Ectodermal cell (in vitro differentiated cells): ENCODE data around the gene SLC44A3.
"Not testable (repeated sequence)": the region's sequence is repeated elsewhere in the genome, so short reads cannot be mapped to it uniquely, and the experiment has no call there.

ENCODE experiments used
- H3K27ac ChIP-seq: 2 replicates; pipeline ENCODE4 v1.7.0; 2013; ENCODE audit warnings: mild to moderate bottlenecking, low read depth, low read length; ENCODE audit not compliant: insufficient read depth, poor library complexity, severe bottlenecking
- H3K27me3 ChIP-seq: 2 replicates; pipeline ENCODE4 v1.7.0; 2013; ENCODE audit warnings: mild to moderate bottlenecking, low read length; ENCODE audit not compliant: insufficient read depth, control insufficient read depth, poor library complexity, severe bottlenecking
- H3K36me3 ChIP-seq: one replicate; pipeline ENCODE4 v1.7.0; 2013; ENCODE audit warnings: low read length; ENCODE audit not compliant: control insufficient read depth, insufficient read depth
- H3K4me1 ChIP-seq: one replicate; pipeline ENCODE4 v1.7.0; 2013; ENCODE audit warnings: low read length; ENCODE audit not compliant: control insufficient read depth, insufficient read depth
- H3K4me3 ChIP-seq: 2 replicates; pipeline ENCODE4 v1.7.0; 2013; ENCODE audit warnings: low read depth, low read length, control low read depth; ENCODE audit not compliant: insufficient read depth
- H3K9me3 ChIP-seq: 2 replicates; pipeline ENCODE4 v1.7.0; 2013; ENCODE audit warnings: mild to moderate bottlenecking, low read length, moderate library complexity; ENCODE audit not compliant: control insufficient read depth
- WGBS, 2 experiments: methylation state at CpG; one replicate each; pipeline ENCODE4 v1.1.7; 2013; ENCODE audit warnings: missing lambda C conversion rate in 2 of 2; 5-methylcytosine and 5-hydroxymethylcytosine counted together

The SLC44A3 gene

DNA sequence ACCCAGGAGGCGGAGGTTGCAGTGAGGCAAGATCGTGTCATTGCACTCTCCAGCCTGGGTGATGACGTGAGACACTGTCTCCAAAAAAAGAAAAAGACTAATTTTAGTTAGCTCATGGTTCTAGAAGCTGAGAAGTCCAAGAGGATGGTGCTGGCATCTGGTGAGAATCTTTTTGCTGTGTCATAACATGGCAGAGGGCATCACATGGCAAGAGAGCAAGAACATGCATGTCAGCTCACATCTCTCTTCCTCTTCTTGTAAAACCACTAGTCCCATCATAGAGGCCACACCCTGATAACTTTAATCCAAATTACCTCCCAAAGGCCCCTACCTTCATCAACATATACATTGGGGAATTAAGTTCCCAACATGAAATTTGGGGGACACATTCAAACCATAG is 120.6 kb downstream of the SLC44A3 start:
- WGBS, 2 experiments: 90 to 92% methylated on average over 3 of the region's 3 CpGs
- H3K9me3 ChIP-seq: no peaks in the 10 kb centered on the region
- H3K4me1 ChIP-seq: peaks cover 9% of the 10 kb centered on the region
- H3K27ac ChIP-seq: no peak overlapping the region
- no peaks in the 10 kb centered on the region for H3K27me3 ChIP-seq
- no peak overlapping the region for H3K4me3 ChIP-seq
- no peaks in the 10 kb centered on the region for H3K36me3 ChIP-seq

DNA sequence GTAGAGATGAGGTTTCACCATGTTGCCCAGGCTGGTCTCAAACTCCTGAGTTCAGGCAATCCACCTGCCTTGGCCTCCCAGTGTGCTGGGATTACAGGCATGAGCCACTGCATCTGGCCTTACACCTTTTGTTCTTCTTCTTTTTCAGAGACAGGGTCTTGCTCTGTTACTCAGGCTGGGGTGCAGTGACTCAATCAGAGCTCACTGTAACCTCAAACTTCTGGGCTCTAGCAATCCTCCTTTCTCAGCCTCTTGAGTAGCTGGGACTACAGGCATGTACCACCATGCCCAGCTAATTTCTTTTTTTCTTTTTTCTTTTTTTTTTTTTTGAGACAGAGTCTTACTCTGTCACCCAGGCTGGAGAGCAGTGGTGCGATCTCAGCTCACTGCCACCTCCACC is 121.3 kb downstream of the SLC44A3 start:
- H3K9me3 ChIP-seq, H3K4me3 ChIP-seq, H3K27me3 ChIP-seq, H3K36me3 ChIP-seq, H3K27ac ChIP-seq, H3K4me1 ChIP-seq: not testable (repeated sequence)
- 89 to 100% methylated on average over 1 of the region's 1 CpG for WGBS, 2 experiments

DNA sequence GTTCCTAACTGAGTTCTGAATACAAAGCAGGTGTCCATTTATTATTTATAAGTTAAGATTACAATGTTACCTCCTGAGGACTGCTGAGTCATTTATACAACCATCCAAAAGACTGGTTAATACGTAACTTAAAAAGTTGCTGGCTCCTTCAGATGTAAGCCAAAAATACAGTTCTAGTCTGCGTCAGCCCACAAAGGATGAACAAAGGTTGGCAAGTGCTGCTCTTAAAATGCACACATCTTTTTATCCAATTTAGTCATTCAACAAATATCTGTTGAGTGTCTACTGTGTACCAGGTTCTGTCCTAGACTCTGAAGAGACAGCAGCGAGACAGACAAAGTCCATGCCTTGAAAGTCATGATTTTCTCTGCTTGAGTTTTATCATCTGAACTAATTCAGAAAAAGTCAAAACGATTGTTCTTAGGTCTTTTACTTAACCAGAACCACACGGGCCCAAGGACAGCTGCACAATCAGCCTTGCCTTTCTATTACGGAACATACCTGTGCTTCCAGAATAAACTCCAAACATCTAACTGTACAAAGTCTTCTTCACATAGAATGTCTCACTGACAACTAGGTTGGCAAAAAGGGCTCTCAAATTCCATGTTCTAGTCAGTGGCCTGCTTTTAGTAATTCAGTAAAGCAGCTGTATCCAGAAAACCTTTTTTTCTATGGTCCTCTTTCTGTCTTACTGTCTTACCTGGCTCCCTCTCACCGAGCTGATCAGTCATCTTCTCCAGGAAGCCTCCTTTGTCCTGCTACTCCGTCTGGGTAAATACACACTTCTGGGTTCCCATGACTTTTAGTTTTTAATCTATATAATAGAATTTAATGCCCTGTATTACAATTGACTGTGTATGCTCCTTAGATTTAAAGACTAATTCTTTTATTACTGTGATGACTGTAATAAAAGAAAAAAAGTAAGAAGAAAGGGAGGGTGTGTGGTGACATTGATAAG is 122.3 kb downstream of the SLC44A3 start:
- Histone ChIP-seq H3K27ac (no peak overlapping the region), H3K27me3 (no peaks in the 10 kb centered on the region), H3K4me1 (peaks cover 4% of the 10 kb centered on the region), H3K4me3 (no peak overlapping the region), H3K9me3 (no peaks in the 10 kb centered on the region), H3K36me3 (no peaks in the 10 kb centered on the region)
- WGBS, 2 experiments: 83 to 92% methylated on average over 7 to 8 of the region's 8 CpGs
